GM20000 (cell line): ENCODE measurements around the gene EGFR.

Source experiments
- DNase-seq: peaks from one replicate; pipeline ENCODE4 v3.0.0; 2012; ENCODE audit warnings: low spot score
- TF ChIP-seq, protein P1 (sequence below): IDR thresholded peaks from 2 replicates; pipeline ENCODE4 v1.5.1; 2012; ENCODE audit warnings: mild to moderate bottlenecking, control low read depth; ENCODE audit errors: extremely low read depth, missing control alignments

EGFR gene

DNA sequence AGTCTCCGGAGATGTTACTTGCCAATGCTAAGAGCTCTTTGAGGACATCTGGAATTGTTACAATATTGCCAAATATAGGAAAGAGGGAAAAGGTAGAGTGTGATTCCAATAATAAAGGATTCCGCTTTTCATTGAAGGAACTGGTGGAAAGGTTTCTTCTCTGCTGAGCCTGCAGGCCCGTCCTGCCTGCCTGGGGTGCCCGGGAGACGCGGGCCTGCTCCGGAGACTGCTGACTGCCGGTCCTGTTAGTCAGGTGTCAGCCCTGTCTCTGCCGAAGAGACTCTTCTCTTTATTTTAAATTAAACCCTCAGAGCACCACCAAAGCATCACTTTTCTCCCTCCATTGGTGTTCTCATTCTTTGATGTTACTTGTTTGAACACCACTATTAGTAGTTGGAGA lies 2.2 kb downstream of the EGFR start:
- no peak for DNase-seq
- TF ChIP-seq, protein P1, sequence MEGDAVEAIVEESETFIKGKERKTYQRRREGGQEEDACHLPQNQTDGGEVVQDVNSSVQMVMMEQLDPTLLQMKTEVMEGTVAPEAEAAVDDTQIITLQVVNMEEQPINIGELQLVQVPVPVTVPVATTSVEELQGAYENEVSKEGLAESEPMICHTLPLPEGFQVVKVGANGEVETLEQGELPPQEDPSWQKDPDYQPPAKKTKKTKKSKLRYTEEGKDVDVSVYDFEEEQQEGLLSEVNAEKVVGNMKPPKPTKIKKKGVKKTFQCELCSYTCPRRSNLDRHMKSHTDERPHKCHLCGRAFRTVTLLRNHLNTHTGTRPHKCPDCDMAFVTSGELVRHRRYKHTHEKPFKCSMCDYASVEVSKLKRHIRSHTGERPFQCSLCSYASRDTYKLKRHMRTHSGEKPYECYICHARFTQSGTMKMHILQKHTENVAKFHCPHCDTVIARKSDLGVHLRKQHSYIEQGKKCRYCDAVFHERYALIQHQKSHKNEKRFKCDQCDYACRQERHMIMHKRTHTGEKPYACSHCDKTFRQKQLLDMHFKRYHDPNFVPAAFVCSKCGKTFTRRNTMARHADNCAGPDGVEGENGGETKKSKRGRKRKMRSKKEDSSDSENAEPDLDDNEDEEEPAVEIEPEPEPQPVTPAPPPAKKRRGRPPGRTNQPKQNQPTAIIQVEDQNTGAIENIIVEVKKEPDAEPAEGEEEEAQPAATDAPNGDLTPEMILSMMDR = no peak

DNA sequence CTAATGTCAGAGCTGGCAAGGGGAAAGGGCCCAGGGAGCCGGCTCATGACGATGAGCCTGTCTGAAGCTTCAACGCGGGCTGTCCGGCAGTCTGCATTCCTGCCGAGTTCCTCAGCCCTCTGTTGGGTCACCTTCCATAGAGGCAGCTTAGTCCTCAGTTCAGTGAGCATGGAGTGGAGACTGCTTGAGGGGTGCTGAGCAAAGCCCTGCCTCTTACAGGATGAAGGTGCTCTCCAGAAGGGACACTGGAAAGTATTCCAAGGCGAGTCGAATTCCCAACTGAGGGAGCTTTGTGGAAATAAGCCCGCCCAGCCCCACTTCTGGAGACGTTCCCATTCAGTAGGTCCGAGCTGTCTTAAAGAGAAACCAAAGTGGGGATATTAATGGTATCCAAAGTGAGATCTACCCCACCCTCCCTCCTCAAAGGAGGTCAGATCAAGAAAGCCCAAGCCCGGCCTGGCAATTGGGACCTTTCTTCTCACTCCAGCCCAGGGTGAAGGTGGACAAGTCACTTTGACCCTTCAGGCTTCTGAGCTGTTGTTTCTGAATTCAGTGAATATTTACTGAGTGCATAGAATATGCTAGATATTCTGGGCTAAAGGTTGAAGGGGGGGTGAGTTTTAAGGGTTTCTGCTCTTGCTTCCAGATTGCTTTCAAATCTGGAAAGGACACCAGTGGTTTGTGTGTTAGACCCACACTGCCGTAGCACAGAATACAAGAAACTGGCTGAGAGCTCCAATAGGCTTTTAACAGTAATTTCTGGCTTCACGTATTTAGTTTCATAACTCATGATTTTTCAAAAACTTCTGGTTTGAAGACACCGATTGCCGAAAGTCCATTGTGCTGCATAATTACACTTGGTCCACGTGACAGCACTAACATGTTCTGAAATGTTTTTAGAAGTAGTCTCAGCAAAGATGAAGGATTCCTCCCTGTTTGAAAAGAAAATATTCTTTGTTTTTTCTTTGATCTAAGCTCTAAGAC lies 3.5 kb downstream of the EGFR start:
- no peak for DNase-seq
- TF ChIP-seq, protein P1 = no peak

DNA sequence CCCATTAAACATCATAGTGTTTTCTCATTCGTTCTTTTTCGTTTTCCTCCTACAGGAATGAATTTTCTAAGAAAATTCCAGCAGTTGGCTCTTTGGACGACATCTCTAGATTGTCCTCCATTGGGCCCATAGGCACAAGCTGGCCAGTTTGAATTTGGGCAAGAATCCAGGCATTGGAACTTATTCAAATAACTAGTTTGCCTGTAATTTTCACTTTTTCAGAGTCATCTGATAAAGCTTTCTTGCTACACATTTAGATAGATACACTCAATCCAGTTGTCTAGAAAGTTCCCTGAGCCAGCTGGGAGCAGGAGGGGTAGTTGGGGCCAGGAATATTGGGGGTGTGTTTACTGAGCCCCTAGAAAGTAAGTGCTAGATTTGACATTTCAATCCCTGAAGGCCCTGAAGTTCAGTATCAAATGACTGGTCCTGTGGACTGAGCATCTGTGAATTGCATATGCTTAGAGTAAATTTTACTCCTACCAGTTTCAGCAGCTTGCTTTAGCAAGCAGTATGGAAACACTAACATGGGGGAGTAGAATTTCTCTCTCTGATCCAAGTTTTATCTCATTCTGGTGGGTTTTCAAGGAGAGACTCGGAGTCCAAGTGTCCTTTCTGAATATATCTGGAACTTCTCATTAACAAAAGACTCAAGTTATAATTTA lies 5.2 kb downstream of the EGFR start:
- DNase-seq = no peak
- TF ChIP-seq, protein P1 = no peak

- TF ChIP-seq, protein P1 = no peak
- no peak for DNase-seq
Measured at GRCh38 chr7:55024776-55025175, 6.0 kb downstream of the EGFR start.

GRCh38 chr7:55026086-55026790 lies 7.4 kb downstream of the EGFR start:
- TF ChIP-seq, protein P1 = no peak
- no peak for DNase-seq

- DNase-seq = no peak
Measured at GRCh38 chr7:55026867-55027490, 8.2 kb downstream of the EGFR start.

More at GRCh38 chr7:55026867-55027490, 8.2 kb downstream of the EGFR start:
- TF ChIP-seq, protein P1 = no peak
